ENCODE measurements around the gene LPCAT1.

LPCAT1 gene

DNA sequence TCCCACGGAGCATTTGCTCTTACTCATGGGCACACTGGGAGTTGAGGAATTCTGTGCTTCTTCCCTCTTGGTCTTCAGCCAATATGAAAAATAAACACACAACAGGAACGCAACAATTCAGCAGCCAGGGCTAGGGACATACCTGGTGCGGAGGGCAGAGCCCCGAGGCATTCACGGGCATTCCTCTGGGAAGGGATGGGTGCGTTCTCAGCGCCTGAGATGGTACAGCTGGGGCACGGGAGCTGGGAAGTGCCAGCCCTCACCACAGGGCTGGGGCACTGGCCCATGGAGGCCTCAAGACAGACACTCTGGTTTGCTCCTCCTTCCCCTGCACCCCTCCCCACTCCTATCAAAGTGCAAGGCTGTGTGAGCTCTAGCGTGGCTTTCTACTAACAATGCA lies 80.6 kb downstream of the LPCAT1 start:
- intact Hi-C loops (cut with DNase I; ENCODE audit: low total_unique reads), result no loop called here
- Histone ChIP-seq H3K4me3 (no peak overlapping the region), H3K27me3 (peaks cover 0 to 84% of the 10 kb centered on the region in 2 donors), H3K9me3 (peaks cover 0 to 6% (median 0%) of the 10 kb centered on the region in 3 donors), H3K36me3 (no peaks in the 10 kb centered on the region), H3K4me1 (peaks cover 0 to 22% (median 17%) of the 10 kb centered on the region in 4 donors), H3K27ac (no peak overlapping the region)
- TF ChIP-seq, protein P1, sequence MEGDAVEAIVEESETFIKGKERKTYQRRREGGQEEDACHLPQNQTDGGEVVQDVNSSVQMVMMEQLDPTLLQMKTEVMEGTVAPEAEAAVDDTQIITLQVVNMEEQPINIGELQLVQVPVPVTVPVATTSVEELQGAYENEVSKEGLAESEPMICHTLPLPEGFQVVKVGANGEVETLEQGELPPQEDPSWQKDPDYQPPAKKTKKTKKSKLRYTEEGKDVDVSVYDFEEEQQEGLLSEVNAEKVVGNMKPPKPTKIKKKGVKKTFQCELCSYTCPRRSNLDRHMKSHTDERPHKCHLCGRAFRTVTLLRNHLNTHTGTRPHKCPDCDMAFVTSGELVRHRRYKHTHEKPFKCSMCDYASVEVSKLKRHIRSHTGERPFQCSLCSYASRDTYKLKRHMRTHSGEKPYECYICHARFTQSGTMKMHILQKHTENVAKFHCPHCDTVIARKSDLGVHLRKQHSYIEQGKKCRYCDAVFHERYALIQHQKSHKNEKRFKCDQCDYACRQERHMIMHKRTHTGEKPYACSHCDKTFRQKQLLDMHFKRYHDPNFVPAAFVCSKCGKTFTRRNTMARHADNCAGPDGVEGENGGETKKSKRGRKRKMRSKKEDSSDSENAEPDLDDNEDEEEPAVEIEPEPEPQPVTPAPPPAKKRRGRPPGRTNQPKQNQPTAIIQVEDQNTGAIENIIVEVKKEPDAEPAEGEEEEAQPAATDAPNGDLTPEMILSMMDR (IDR thresholded peaks at IDR 0.05), result no peak
- peak in 1 of 2 donors; percentile 33 for DNase-seq

DNA sequence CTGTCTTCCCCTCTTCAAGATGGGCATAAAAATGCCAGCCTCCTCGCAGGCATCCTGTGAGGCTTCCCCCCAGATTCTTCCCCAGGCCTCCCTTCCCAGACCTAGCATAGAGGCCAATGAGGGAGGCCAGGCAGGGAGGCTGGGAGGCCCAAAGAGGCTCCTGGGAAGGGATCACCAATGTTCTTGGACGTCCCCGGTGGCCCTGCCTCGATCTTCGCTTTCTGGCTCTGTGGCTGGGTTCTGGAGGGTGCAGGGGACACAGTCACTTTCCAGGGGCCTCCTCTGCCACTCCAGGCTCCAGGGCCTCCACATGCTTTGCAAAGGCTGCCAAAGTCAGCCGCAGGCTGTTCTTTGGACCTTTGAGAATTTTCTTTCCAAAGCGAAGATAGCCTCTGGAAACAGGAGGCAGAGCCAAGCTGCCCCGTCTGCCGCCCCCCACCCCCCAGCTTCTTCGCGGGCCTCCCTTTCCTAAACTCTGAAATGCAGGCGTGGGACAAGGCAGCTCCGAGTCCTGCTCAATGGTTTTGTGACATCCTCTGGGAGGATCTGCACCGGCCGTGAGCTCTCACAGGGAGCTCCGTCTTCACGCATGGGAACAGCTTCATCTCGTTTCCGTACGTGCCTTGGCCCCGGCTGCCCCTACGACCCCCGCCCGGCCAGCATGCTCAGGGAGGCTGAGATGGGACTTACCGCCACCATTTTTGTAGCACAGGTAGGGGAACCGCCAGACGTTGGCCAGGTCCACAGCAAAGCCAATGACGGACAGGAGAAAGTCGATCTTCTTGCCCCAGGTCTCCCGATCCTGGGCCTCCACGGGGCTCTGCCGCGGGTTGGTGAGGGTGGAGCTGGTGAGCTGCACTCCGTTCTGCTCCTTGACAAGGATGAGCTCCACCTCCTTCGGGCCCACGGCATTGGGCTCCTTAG lies 81.3 kb downstream of the LPCAT1 start:
- no peaks in the 10 kb centered on the region for H3K36me3 ChIP-seq
- intact Hi-C loops (cut with DNase I; ENCODE audit: low total_unique reads), result no loop called here
- H3K4me1 ChIP-seq, result peaks cover 0 to 22% (median 17%) of the 10 kb centered on the region in 4 donors
- DNase-seq, result peak in 1 of 2 donors; percentile 34
- TF ChIP-seq, protein P1 (IDR thresholded peaks at IDR 0.05), result no peak
- peaks cover 0 to 6% (median 0%) of the 10 kb centered on the region in 3 donors for H3K9me3 ChIP-seq
- H3K27me3 ChIP-seq, result peaks cover 0 to 78% of the 10 kb centered on the region in 2 donors
- no peak overlapping the region for H3K4me3 ChIP-seq
- no peak overlapping the region for H3K27ac ChIP-seq

DNA sequence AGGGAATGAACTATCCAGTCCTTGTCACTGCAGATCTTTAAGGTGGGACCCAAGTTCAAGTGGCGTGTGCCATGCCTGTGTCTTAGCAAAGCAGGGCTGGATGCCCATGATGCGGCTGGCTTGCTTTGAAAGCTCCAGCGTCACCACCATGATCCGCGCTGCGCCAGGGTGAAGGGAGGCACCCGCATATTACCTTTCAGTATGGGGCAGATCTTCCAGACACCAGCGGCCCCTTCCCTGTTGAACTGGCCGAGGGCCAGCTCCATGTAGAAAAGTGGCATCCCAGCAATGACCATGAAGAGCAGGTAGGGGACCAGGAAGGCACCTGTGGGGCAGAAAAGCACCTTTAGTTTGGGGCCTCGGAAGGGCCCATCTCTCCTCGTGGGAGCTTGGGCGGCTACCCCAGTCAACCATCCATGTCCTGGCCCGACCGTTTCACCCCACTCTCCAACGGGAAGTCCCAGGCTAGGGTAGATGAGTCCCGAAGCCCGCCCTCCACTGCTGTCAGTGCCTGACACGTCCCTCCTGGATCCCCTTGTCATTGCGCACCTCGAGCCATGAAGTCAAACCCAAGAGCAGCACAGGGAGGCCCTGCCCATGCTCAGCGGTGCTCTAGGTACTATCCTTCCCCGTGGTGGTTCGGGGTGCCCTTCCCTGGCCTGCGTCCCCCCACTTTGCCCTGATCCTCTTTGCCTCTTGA lies 82.4 kb downstream of the LPCAT1 start:
- Histone ChIP-seq H3K4me3 (no peak overlapping the region), H3K27me3 (peaks cover 0 to 66% of the 10 kb centered on the region in 2 donors), H3K36me3 (no peaks in the 10 kb centered on the region), H3K27ac (no peak overlapping the region), H3K9me3 (peaks cover 0 to 6% (median 0%) of the 10 kb centered on the region in 3 donors), H3K4me1 (peaks cover 0 to 21% (median 17%) of the 10 kb centered on the region in 4 donors)
- peak in 1 of 2 donors; percentile 59 for DNase-seq
- intact Hi-C loops (cut with DNase I; ENCODE audit: low total_unique reads), result no loop called here
- TF ChIP-seq, protein P1 (IDR thresholded peaks at IDR 0.05), result no peak

DNA sequence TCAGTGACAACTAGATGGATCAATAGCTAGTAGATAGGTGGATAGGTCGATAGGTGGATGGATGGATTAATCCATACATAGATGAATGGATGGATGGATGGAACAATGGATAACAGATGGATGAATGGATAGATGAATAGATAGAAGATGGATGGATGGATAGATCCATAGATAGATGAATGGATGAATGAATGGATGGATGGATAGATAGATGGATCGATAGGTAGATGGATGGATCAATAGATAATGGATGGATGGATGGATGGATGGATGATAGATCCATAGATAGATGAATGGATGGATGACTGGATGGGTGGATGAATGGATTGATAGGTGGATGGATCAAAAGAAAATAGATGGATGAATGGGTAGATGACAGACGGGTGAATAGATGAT lies 83.7 kb downstream of the LPCAT1 start:
- DNase-seq, result no peak
- H3K9me3 ChIP-seq, result peaks cover 0 to 6% (median 0%) of the 10 kb centered on the region in 3 donors
- H3K4me3 ChIP-seq, result no peak overlapping the region
- peaks cover 0 to 54% of the 10 kb centered on the region in 2 donors for H3K27me3 ChIP-seq
- H3K4me1 ChIP-seq, result peaks cover 0 to 9% (median 7%) of the 10 kb centered on the region in 4 donors
- H3K27ac ChIP-seq, result no peak overlapping the region
- H3K36me3 ChIP-seq, result no peaks in the 10 kb centered on the region
- intact Hi-C loops (cut with DNase I; ENCODE audit: low total_unique reads), result no loop called here
- TF ChIP-seq, protein P1 (IDR thresholded peaks at IDR 0.05), result no peak

DNA sequence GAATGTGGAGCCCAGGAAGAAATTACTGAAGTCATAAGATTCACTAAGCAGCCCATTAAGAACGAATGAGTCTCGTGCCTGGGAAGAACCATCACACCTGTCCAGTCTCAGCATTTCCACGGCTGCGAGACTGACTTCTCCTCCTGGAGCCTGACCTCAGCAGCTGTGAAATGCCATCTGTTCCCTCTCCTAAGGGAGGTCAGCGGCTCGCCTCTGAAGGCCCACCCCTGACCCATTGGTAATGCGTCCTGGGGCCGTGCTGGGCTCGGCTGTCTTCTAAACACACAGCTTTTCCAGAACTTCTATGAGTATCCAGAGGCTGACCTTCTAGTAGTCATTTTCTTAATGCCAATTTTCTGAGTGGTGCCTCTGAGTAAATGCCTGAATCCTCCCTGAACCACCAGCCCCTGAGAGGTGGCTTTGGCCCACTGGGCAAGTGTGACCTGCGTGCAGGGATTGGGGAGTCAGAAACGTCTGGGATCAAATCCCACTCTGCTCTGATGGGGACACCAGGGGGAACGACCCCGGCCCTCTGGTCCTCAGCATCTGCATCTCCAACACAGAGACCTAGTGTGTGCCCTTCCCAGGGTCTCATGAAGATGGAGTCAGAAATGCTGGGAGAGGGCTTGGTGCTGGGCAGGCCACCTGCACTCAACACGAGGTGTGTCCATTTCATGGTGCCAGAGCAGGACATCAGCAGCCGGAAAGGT lies 84.2 kb downstream of the LPCAT1 start:
- intact Hi-C loops (cut with DNase I; ENCODE audit: low total_unique reads), result no loop called here
- Histone ChIP-seq H3K4me1 (peaks cover 0 to 3% (median 2%) of the 10 kb centered on the region in 4 donors), H3K27ac (no peak overlapping the region), H3K36me3 (no peaks in the 10 kb centered on the region), H3K27me3 (peaks cover 0 to 48% of the 10 kb centered on the region in 2 donors), H3K4me3 (no peak overlapping the region), H3K9me3 (peaks cover 0 to 6% (median 0%) of the 10 kb centered on the region in 3 donors)
- peak in 1 of 2 donors; percentile 47 for DNase-seq
- TF ChIP-seq, protein P1 (IDR thresholded peaks at IDR 0.05), result no peak

Data from tibial artery (tissue), 4 donors.